Activated CD4-positive, alpha-beta T cell treated with anti-CD3 and anti-CD28 coated beads, Interleukin-2, amount 50 U/mL, for 16 hours (primary cell): ENCODE data around the gene TBC1D2B.
"Not testable (repeated sequence)": the region's sequence is repeated elsewhere in the genome, so short reads cannot be mapped to it uniquely, and the experiment has no call there.

Source experiments
- DNase-seq: peaks from one replicate; pipeline ENCODE4 v3.0.0-alpha.2; 2020

The TBC1D2B gene

GRCh38 chr15:77971875-77972274 is 105.6 kb downstream of the TBC1D2B start:
- DNase-seq: not testable (repeated sequence)

- DNase-seq: not testable (repeated sequence)
Observed at GRCh38 chr15:77970813-77971360, 106.6 kb downstream of the TBC1D2B start.

GRCh38 chr15:77969055-77969454 is 108.5 kb downstream of the TBC1D2B start:
- no peak for DNase-seq

- no peak for DNase-seq
Observed at GRCh38 chr15:77967798-77968197, 109.7 kb downstream of the TBC1D2B start.

- not testable (repeated sequence) for DNase-seq
Observed at GRCh38 chr15:77967235-77967615, 110.3 kb downstream of the TBC1D2B start.

GRCh38 chr15:77966540-77967234 is 110.8 kb downstream of the TBC1D2B start:
- peak; percentile 59 for DNase-seq

GRCh38 chr15:77964193-77964592 is 113.3 kb downstream of the TBC1D2B start:
- DNase-seq: no peak

GRCh38 chr15:77959432-77959879 is 118.1 kb downstream of the TBC1D2B start:
- peak; percentile 80 for DNase-seq

- DNase-seq: not testable (repeated sequence)
Observed at GRCh38 chr15:77958716-77959431, 118.6 kb downstream of the TBC1D2B start.

GRCh38 chr15:77958021-77958420 is 119.5 kb downstream of the TBC1D2B start:
- DNase-seq: not testable (repeated sequence)

GRCh38 chr15:77953926-77954325 is 123.6 kb downstream of the TBC1D2B start:
- peak; percentile 87 for DNase-seq

GRCh38 chr15:77952928-77953446 is 124.5 kb downstream of the TBC1D2B start:
- not testable (repeated sequence) for DNase-seq

- DNase-seq: not testable (repeated sequence)
Observed at GRCh38 chr15:77951105-77951786, 126.3 kb downstream of the TBC1D2B start.

GRCh38 chr15:77950470-77950869 is 127.0 kb downstream of the TBC1D2B start:
- not testable (repeated sequence) for DNase-seq

GRCh38 chr15:77945566-77945965 is 131.9 kb downstream of the TBC1D2B start:
- no peak for DNase-seq
